ENCODE data around the gene RNLS.

Gene RNLS

GRCh38 chr10:88582806-88583583, at the start of gene RNLS:
RNLS (minus strand) TSS chr10:88583318.
- DNase-seq (ENCODE audit: low spot score) = peak; percentile 68

- peak; percentile 9 for DNase-seq (ENCODE audit: low spot score)
Observed at GRCh38 chr10:88624840-88625239, 41.7 kb upstream of the RNLS start.

DNA sequence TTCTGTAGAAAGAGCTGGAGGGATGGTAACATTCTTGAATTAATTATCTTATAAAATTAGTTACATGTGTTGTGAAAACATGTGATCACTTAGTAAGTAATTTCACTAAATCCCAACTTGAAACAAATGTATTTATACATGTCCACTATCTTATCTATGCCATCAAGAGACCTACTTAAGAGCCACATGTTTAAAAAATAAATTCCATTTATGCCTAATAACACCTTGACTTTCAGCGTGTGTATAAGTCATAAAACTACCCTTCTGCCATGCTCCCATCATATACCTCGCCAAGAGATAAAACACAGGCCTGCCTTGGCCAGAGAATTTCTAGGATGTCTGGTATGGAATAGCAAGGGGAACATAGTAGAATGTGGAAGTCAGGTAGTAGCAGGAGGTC, 40.7 kb upstream of the RNLS start:
- no peak for DNase-seq (ENCODE audit: low spot score)

DNA sequence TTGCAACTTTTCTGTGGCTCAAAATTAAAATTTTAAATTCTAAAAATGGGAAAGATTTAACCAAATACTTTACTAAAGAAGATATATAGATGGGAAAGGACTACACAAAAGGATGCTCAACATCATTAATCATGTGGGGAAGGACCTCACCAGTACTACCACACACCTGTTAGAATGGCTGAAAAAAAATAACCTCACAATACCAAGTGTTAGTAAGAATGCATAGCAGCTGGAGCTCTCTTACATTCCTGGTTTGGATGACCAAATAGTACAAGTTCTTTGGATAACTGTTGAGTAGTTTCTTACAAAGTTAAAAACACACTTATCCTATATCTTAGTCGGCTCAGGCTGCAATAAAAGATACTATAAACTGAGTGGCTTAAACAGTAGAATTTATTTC, 37.3 kb upstream of the RNLS start:
- DNase-seq (ENCODE audit: low spot score) = no peak

DNA sequence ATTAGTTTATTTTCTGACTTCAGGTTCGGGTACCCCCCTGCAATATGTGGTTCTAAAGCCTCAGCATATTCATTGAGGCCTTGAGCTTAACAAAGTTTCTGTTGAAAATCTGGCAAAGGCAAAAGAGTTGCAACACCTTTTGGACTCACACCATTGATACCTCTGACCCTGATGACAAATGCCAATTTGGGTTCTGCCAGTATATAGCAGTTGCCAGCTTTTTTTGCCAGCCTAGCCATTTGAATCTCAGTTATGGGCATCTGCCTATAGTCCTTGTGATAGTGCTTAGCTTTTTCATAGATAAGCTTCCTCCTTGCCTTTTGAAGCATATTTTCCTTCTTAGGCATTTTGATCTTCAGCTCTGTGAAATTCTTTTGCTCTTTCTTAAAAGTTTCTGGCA, 35.4 kb upstream of the RNLS start:
- no peak for DNase-seq (ENCODE audit: low spot score)

GRCh38 chr10:88617772-88618300, 34.7 kb upstream of the RNLS start:
- no peak for DNase-seq (ENCODE audit: low spot score)

DNA sequence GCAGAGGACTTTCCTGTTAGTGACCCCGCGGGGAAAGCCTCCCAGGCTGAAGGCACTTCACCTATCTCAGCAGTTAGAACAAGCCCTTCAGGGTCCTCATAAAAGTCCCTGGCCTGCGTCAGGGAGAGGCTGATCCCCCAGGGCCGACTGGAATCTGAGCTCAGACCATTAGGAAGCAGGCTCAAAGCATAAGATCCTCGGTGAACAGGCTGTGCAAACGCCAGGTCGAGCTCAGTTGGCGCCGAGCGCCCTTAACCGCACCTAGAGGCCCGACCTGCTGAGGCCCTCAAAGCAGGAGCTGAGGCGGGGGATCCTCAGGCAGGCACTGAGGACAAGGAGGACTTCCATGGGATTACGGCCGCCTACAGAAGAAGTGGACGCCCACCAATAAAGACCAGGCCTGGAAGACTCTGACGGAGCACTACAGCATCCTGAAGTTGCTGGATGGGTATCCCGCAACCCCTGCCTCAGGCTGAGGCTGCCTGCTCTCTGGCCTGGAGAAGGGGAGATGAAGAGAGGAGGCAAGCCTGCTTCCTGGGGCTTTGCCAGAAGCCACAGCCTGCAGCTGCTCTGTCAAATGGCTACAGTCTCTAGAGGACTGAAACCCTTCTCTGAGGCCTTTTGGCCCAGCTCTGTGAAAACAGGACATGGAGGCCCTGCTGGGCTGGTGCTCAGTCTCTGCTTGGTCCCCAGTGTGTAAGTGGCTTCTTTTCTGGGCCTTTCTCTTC, 33.3 kb upstream of the RNLS start:
- no peak for DNase-seq (ENCODE audit: low spot score)

- DNase-seq (ENCODE audit: low spot score) = no peak
Observed at GRCh38 chr10:88608780-88609179, 25.7 kb upstream of the RNLS start.

DNA sequence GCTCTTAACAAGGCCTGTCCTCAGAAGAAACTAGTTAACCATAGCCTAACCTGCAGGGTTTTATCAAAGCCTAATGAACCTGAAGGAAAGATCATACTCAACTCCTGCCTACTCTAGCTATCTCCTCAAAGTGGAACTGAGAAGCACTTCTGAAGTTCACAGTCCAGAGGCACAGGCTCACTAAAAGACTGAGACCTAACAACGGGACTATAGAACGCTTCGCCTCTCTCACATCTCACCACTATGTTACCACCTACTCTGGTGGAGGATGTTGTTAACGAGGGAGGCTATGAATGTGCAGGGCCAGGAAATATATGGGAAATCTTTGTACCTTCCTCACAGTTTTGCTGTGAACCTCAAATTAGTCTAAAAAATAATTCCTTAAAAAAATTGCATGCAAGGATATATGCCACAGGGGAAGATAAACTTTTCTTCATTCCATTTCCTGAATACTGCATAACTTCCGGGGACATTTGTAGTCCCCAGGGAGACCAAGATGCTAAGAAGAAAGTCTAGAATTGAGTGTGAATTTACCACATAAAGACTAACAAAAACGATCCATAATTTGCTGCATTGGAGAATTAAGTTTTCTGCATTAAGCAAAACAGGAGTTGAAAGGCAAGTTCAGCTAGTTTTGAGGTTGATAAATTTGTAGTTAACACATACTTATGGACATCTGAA, 25.1 kb upstream of the RNLS start:
- no peak for DNase-seq (ENCODE audit: low spot score)

DNA sequence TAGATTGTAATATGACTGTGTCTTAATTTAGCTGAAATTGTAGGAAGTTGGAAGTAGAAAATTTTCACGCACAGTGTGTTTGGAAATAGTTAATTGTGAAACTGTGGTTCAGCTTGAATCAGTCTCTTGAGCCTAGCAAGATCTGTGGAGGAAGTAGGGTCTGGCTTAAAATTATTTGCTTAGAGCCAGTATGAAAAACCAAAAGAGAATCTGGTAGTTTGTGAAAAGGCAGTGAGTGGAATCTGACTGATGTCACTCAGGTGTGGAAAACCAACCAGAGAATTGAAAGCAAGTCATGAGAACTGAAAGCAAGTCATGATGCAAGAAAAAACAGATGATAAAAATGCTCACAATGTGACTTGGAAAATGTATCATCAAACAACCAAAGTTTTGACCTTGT, 14.9 kb upstream of the RNLS start:
- peak; percentile 25 for DNase-seq (ENCODE audit: low spot score)

GRCh38 chr10:88594482-88594881, 11.4 kb upstream of the RNLS start:
- no peak for DNase-seq (ENCODE audit: low spot score)

DNA sequence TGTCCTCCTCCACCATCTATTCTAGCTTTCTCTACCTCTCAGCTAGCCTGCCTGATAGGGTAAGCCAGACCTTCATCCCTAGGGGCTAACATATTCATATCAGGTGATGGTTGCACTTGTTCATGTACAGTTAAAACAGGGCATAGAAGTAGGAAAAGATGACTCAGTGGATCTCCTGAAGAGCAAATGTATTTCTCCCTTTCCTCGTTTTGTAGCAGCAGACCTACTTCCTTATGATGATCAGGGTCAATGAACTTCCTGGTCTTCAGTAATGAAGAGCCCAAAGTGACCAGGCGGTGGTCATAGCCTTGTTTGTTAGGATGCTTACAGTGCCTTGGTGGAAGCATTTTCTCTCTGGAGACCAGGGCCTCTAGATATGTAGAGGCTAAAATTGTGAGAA, 9.8 kb upstream of the RNLS start:
- DNase-seq (ENCODE audit: low spot score) = peak; percentile 9

DNA sequence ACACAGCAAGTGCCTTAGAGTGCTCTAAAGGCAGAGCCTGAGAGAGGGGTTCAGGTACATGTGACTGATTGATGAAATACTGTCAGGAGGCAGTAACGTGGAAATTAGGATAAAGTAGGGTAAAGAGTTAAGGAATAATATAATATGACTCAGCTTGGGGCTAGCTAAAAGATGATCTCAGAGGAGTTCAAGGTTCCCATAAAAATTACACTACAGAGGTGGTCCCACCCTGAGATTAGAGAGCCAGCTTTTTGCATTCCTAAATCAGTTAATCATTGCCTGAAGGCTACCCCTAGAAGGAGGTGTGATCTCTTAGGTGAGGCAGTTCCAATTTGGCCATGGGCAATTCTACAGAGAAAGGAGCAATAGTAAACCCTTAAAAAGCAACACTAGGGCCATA, 9.3 kb upstream of the RNLS start:
- peak; percentile 11 for DNase-seq (ENCODE audit: low spot score)

DNA sequence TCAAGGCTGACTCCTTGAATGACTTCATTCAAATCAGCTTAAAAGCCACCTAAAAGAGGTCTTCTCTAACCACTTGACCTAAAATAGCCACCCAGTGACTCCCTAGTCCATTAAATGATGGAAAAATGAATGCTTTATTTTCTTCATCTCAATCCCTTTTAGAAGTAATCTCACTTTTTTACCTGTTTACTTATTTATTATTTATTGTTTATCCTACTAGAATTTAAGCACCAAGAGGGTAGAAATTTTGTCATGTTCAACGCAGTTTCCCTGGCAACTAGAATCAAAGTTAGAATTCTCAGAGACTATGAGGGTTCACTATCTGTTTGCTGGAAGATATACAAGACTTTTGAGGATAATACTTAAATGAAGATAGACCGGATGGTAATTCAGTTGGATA, 3.3 kb upstream of the RNLS start, which contains the start of gene LIPJ:
Gene LIPJ (plus strand): TSS at position 301 of the 400 bp plus-strand sequence. CDS start 3,926 bp downstream, outside the sequence.
- no peak for DNase-seq (ENCODE audit: low spot score)

DNA sequence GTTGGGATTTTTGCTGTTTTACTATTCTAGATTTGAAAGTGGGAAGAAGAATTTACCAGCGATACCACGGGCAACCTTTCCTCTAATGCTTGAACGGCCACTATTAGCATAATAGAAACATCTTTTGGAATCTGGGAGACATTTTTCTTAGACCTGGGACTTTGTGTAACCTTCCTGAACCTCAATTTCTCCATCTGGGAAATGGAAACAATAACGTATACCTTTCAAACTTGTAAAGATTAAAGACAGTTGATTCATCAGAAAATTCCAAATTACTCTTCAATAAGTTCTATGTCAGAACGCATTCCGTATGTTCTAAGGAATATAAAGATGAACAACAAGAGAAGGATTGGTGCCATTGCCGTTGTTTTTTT, 453 bp upstream of the RNLS start:
- no peak for DNase-seq (ENCODE audit: low spot score)

DNA sequence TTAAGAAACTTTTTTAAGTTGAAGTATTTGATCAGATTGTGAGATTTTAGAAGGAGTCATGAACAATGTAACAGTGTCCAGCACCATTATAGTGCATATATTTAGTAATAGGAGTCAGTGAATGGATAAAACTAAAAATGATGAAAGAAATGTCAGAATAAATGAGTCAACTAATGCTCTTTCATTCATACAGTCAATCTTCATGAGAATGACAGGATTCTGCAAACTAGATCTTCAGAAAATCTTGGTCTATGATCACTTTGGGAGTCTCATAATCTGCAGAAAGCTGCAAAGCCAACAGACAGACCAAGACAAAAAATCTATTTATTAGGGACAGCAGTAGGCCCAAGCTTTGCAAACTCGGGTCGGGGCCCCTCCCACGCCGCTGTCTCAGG, 710 bp downstream of the RNLS start:
- DNase-seq (ENCODE audit: low spot score) = no peak

GRCh38 chr10:88565072-88565471, 18.0 kb downstream of the RNLS start:
- peak; percentile 42 for DNase-seq (ENCODE audit: low spot score)

GRCh38 chr10:88562152-88562551, 21.0 kb downstream of the RNLS start:
- no peak for DNase-seq (ENCODE audit: low spot score)

DNA sequence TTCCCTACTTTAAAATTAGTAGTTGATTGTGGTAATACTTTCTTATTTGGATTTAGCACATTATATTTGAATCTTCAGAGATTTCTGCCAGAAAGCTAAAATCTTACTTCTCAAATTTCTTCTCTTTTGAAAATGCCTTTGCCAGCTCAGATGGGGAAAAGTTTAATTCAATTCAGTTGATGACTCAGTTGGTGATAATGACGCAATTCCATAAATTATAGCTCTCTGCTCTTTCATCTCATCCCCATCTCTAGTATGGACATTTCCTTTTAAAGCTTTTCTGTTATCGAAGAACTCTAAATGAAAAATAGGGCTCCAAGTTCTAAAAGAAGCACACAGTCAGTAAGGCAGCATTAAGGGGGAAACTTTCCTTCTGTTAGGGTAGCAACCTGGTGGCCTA, 25.5 kb downstream of the RNLS start:
- DNase-seq (ENCODE audit: low spot score) = no peak

- DNase-seq (ENCODE audit: low spot score) = no peak
Observed at GRCh38 chr10:88557256-88557655, 25.9 kb downstream of the RNLS start.

- DNase-seq (ENCODE audit: low spot score) = no peak
Observed at GRCh38 chr10:88555190-88555908, 27.8 kb downstream of the RNLS start.

DNA sequence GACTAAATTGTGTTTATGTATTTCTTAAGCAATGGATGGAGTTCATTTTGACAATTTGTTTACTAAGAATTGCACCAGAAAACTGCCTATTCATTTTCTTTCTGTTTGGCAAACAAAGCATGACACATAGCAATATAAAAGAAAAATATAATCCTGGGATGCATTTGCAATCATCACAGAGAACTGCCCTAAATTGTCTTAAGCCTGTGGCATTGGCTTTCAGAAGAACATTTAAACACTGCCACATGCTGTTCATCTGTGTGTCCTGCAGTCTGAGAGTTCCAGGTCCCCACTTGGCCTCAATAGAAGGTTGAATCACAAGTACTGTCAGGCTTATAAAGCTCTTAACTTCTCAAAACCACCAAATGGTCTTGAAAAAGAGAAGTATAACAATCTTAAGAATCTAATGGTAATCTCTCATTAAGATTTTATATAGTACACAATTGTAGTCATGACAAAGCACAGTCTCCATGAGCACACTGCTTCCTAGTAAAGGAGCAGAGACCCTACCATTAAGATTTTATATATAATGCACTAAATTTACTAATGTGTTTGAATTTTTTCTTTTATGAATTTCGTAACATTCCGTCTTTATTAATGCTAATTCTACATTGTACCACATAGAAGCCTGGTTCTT, 29.9 kb downstream of the RNLS start:
- peak; percentile 68 for DNase-seq (ENCODE audit: low spot score)

Data from kidney tubule cell (primary cell).